OCI-LY7 (cell line): Measurements from ENCODE around the gene TRIM28. TPM values are rescaled to one million over a fixed set of nuclear protein-coding genes. Genes with fewer than 3 reads are reported as not detected.
A peak's percentile ranks its signal among the peaks of the same experiment; 100 is the strongest.

Experiments used
- BruUV-seq: library from RNA; stranded (reverse); fragments of 400-500 nt; replicated peaks from 2 replicates; lab custom pipeline; 2021; lab: Mats Ljungman, UMichigan
- CTCF ChIA-PET: fragments of 300-600 bp; sonication (Branson Sonifier 250); formaldehyde crosslinking; loops from one replicate; lab custom pipeline; 2022; ENCODE audit warnings: antibody characterized with exemption; ENCODE audit not compliant: unreplicated experiment; lab: Charles Lee
- POLR2A ChIA-PET: fragments of 300-600 bp; sonication (Branson Sonifier 250); formaldehyde crosslinking; loops from one replicate; lab custom pipeline; 2022; ENCODE audit warnings: antibody characterized with exemption; lab: Charles Lee
- DNase-seq: peaks from one replicate; pipeline ENCODE4 v3.0.0-alpha.2; 2015; ENCODE audit warnings: low spot score
- H2AFZ ChIP-seq: fragments of 200-600 bp; sonication (generic), shearing (Covaris generic); 2 replicates; pipeline ENCODE4 v1.6.1; 2014; ENCODE audit warnings: mild to moderate bottlenecking, antibody characterized with exemption, low read length, moderate library complexity
- H3K27ac ChIP-seq: fragments of 200-600 bp; sonication (generic); 2 replicates; pipeline ENCODE4 v1.5.1; 2014; ENCODE audit warnings: mixed run types, low read depth, mild to moderate bottlenecking, moderate library complexity, low read length, inconsistent platforms; ENCODE audit not compliant: poor library complexity, severe bottlenecking
- H3K36me3 ChIP-seq: fragments of 200-600 bp; sonication (generic); 2 replicates; pipeline ENCODE4 v1.6.1; 2014; ENCODE audit warnings: mild to moderate bottlenecking, antibody characterized with exemption, low read length, moderate library complexity, mixed read lengths; ENCODE audit not compliant: insufficient read depth
- H3K4me1 ChIP-seq: fragments of 200-600 bp; sonication (generic); 2 replicates; pipeline ENCODE4 v1.5.1; 2014; ENCODE audit warnings: mild to moderate bottlenecking, low read length; ENCODE audit not compliant: insufficient read depth, poor library complexity, severe bottlenecking
- H3K4me2 ChIP-seq: fragments of 200-600 bp; sonication (generic); 2 replicates; pipeline ENCODE4 v1.6.1; 2014; ENCODE audit warnings: mild to moderate bottlenecking, low read length
- H3K4me3 ChIP-seq: fragments of 200-600 bp; sonication (generic); 2 replicates; pipeline ENCODE4 v1.5.1; 2014; ENCODE audit warnings: mild to moderate bottlenecking, low read depth, low read length; ENCODE audit not compliant: poor library complexity, severe bottlenecking
- H3K79me2 ChIP-seq: fragments of 200-600 bp; sonication (generic); 2 replicates; pipeline ENCODE4 v1.6.1; 2016; ENCODE audit warnings: low read depth, mild to moderate bottlenecking, low read length, moderate library complexity, mixed read lengths; ENCODE audit not compliant: insufficient read depth
- H3K9me2 ChIP-seq: fragments of 200-600 bp; sonication (generic); 2 replicates; pipeline ENCODE4 v1.6.1; 2016; ENCODE audit warnings: mild to moderate bottlenecking, low read length, mixed read lengths; ENCODE audit not compliant: insufficient read depth
- H3K9me3 ChIP-seq: fragments of 200-600 bp; sonication (generic); 2 replicates; pipeline ENCODE4 v1.6.1; 2014; ENCODE audit warnings: mild to moderate bottlenecking, mixed run types, low read length, mixed read lengths
- H4K20me1 ChIP-seq: fragments of 200-600 bp; sonication (generic); 2 replicates; pipeline ENCODE4 v1.6.1; 2014; ENCODE audit warnings: mild to moderate bottlenecking, antibody characterized with exemption, low read length, moderate library complexity, mixed read lengths; ENCODE audit not compliant: insufficient read depth
- CTCF ChIP-seq: fragments of 200-600 bp; sonication (generic); conservative IDR thresholded peaks from 2 replicates; pipeline ENCODE4 v1.5.1; 2014; ENCODE audit warnings: mild to moderate bottlenecking, antibody characterized with exemption, low read length, moderate library complexity, mixed read lengths
- EZH2phosphoT487 ChIP-seq: fragments of 200-600 bp; sonication (generic); IDR thresholded peaks from 2 replicates; pipeline ENCODE4 v1.6.1; 2018; ENCODE audit warnings: low read depth, borderline replicate concordance, mild to moderate bottlenecking, mixed run types, antibody characterized with exemption, low read length, moderate library complexity, mixed read lengths
- intact Hi-C: fragments of 100-400 bp; cut with micrococcal nuclease; formaldehyde crosslinking; loops from one replicate; pipeline ENCODE4 v1.10.0; 2022; ENCODE audit not compliant: unreplicated experiment
- total RNA-seq, 2 experiments: library from RNA; depleted of rRNA in 1 of 2; stranded (reverse); fragments of >200 nt in 1 of 2; shearing (Covaris generic) in 1 of 2; gene quantifications; 2 replicates each; pipeline ENCODE4 v1.2.3, GENCODE V29; 2014 to 2022

TRIM28 gene
- total RNA-seq, 2 experiments from 2014 or later: 601 to 729 TPM

- Histone ChIP-seq H3K4me1 (peaks cover 20% of the 10 kb centered on the region), H3K79me2 (peaks cover 38% of the 10 kb centered on the region), H3K27ac (no peak overlapping the region), H4K20me1 (peaks cover 33% of the 10 kb centered on the region), H2AFZ (no peak overlapping the region), H3K4me2 (peak overlapping the region; percentile 98), H3K36me3 (peaks cover 63% of the 10 kb centered on the region), H3K4me3 (peak overlapping the region; percentile 94), H3K9me3 (no peaks in the 10 kb centered on the region), H3K9me2 (no peaks in the 10 kb centered on the region)
- DNase-seq: no peak
- intact Hi-C loops: no loop called here
- TSS peak; percentile 43 for BruUV-seq
- TF ChIP-seq EZH2phosphoT487: no peak
- TF ChIP-seq CTCF: no peak
- CTCF ChIA-PET: no interaction called here
- POLR2A ChIA-PET: interaction anchor here (0.7 to 1.3 kb wide), 2 partner anchors 9 kb away, joined by 3 to 9 read pairs; partner anchors contain the start of gene CHMP2A
These were observed 2.2 kb downstream of the TRIM28 start for GRCh38 chr19:58546019-58546530.

DNA sequence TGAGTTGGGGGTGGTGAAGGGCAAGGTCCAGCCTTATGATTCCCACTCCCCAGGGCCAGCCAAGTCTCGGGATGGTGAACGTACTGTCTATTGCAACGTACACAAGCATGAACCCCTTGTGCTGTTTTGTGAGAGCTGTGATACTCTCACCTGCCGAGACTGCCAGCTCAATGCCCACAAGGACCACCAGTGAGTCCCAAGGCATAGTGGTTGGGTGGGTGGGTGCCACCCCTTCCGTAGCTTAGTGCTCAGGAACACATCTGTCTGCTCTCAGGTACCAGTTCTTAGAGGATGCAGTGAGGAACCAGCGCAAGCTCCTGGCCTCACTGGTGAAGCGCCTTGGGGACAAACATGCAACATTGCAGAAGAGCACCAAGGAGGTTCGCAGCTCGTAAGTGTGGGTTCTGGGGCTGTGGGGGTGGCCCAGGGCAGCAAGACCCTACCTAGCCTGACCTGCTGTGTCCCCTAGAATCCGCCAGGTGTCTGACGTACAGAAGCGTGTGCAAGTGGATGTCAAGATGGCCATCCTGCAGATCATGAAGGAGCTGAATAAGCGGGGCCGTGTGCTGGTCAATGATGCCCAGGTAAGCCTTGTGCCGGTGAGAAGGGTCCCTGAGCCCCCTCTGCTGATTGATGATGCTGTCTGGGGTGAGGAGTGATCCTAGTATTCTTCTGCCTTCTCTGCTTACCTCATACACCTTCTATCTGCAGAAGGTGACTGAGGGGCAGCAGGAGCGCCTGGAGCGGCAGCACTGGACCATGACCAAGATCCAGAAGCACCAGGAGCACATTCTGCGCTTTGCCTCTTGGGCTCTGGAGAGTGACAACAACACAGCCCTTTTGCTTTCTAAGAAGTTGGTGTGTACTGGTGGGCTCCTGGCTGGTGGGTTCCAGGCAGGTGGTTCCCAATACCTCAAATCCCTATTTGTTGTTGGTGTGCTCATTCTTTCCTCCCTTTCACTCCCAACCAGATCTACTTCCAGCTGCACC lies 3.8 kb downstream of the TRIM28 start:
- peaks cover 79% of the 10 kb centered on the region for H3K36me3 ChIP-seq
- H3K79me2 ChIP-seq: peaks cover 38% of the 10 kb centered on the region
- DNase-seq: no peak
- no peak overlapping the region for H2AFZ ChIP-seq
- H3K4me2 ChIP-seq: peak overlapping the region; percentile 98; the same call in 1 of the 2 replicates
- H3K9me2 ChIP-seq: no peaks in the 10 kb centered on the region
- peak overlapping the region; percentile 94 for H3K4me3 ChIP-seq
- ChIA-PET POLR2A (no interaction called here), CTCF (no interaction called here)
- no TSS peak for BruUV-seq
- TF ChIP-seq EZH2phosphoT487: no peak
- no peak for TF ChIP-seq CTCF
- no peak overlapping the region for H3K27ac ChIP-seq
- peaks cover 33% of the 10 kb centered on the region for H4K20me1 ChIP-seq
- peaks cover 20% of the 10 kb centered on the region for H3K4me1 ChIP-seq
- intact Hi-C loops: no loop called here
- H3K9me3 ChIP-seq: no peaks in the 10 kb centered on the region
